ENCODE measurements around the gene TGFB1I1.
A peak's percentile ranks its signal among the peaks of the same experiment; 100 is the strongest.

The TGFB1I1 gene
- total RNA-seq: 0.61 to 2.1 (median 0.77) reads per million in 3 donors

GRCh38 chr16:31471875-31472708 is at the start of gene TGFB1I1:
TGFB1I1 (plus strand) TSS chr16:31472152; CDS start chr16:31472189, 37 bp downstream.
- peaks cover 23% of the 10 kb centered on the region for H3K4me1 ChIP-seq (ENCODE audit: control insufficient read depth, insufficient read depth, low read length, poor library complexity, severe bottlenecking)
- H3K4me3 ChIP-seq (ENCODE audit: insufficient read depth, low read depth, low read length, poor library complexity, severe bottlenecking): peak within 1 kb of the TSS; percentile 55
- H3K27ac ChIP-seq (ENCODE audit: insufficient read depth, low read length, poor library complexity, severe bottlenecking): no peak within 1 kb of the TSS
- peaks cover 7% of the 10 kb centered on the region for H3K27me3 ChIP-seq (replicated peaks; ENCODE audit: control insufficient read depth, insufficient read depth, low read length, poor library complexity, severe bottlenecking)
- no peak for DNase-seq
- H3K36me3 ChIP-seq (ENCODE audit: control insufficient read depth, insufficient read depth, low read length): no peaks in the 10 kb centered on the region
- no peaks in the 10 kb centered on the region for H3K9me3 ChIP-seq (ENCODE audit: control insufficient read depth, low read length)

GRCh38 chr16:31423241-31423640 is 48.7 kb upstream of the TGFB1I1 start:
- Histone ChIP-seq H3K4me1 (ENCODE audit: control insufficient read depth, insufficient read depth, low read length, poor library complexity, severe bottlenecking) (no peaks in the 10 kb centered on the region), H3K27ac (ENCODE audit: insufficient read depth, low read length, poor library complexity, severe bottlenecking) (no peak overlapping the region), H3K36me3 (ENCODE audit: control insufficient read depth, insufficient read depth, low read length) (no peaks in the 10 kb centered on the region), H3K27me3 (replicated peaks; ENCODE audit: control insufficient read depth, insufficient read depth, low read length, poor library complexity, severe bottlenecking) (no peaks in the 10 kb centered on the region), H3K9me3 (ENCODE audit: control insufficient read depth, low read length) (no peaks in the 10 kb centered on the region), H3K4me3 (ENCODE audit: insufficient read depth, low read depth, low read length, poor library complexity, severe bottlenecking) (no peak overlapping the region)
- no peak for DNase-seq

DNA sequence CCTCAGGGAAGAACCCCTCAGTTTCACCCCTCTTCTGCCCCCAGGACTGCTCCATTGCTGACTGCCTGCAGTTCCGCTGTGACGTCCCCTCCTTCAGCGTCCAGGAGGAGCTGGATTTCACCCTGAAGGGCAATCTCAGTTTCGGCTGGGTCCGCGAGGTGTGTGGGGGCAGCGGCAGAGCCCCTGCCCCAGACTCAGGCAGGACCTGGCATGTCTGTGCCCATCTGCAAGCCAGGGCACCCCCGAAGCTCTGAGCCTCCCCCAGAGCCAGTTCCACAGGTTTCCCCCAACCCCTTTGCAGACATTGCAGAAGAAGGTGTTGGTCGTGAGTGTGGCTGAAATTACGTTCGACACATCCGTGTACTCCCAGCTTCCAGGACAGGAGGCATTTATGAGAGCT is 48.2 kb upstream of the TGFB1I1 start:
- Histone ChIP-seq H3K4me1 (ENCODE audit: control insufficient read depth, insufficient read depth, low read length, poor library complexity, severe bottlenecking) (no peaks in the 10 kb centered on the region), H3K9me3 (ENCODE audit: control insufficient read depth, low read length) (no peaks in the 10 kb centered on the region), H3K4me3 (ENCODE audit: insufficient read depth, low read depth, low read length, poor library complexity, severe bottlenecking) (no peak overlapping the region), H3K36me3 (ENCODE audit: control insufficient read depth, insufficient read depth, low read length) (no peaks in the 10 kb centered on the region), H3K27ac (ENCODE audit: insufficient read depth, low read length, poor library complexity, severe bottlenecking) (no peak overlapping the region), H3K27me3 (replicated peaks; ENCODE audit: control insufficient read depth, insufficient read depth, low read length, poor library complexity, severe bottlenecking) (no peaks in the 10 kb centered on the region)
- no peak for DNase-seq

DNA sequence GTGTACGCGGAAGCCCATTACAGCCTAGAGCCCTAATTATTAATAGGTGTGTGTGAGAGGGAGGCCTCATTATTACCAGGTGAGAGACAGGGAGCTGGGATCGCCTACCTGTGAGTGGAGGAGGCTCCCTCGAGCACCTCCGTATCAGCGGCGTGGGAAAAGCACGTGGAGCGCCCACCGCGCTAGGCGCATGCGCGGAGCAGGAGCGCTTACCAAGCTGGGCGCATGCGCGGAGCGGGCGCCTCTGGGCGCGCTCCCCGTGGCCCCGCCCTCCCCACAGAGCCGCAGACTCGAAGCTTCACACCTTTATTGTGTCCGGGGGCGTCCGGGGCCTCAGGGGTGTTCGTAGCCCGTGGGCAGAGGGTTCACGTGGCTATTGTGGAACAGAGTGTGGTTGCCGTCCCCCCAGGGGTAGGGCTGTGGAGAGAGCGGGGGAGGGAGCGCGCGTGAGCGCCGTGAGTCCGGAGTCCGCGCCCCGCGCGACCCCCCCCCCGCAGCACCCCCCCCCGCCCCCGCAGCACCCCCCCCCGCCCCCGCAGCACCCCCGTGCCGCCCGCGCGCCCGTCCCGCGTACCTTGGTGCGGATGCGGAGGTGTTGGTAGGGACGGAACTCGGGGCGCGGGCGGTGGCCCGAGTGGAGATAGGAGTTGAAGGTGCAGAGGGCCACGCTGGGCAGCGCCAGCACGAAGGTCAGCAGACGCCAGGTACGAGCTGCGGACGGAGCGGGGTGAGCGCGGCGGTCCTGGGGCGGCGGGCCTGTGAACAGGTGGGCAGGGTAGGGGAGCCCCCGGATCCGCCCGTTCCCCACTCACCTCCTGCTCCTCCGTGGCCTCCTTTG is 44.3 kb upstream of the TGFB1I1 start:
- Histone ChIP-seq H3K36me3 (ENCODE audit: control insufficient read depth, insufficient read depth, low read length) (no peaks in the 10 kb centered on the region), H3K27ac (ENCODE audit: insufficient read depth, low read length, poor library complexity, severe bottlenecking) (no peak overlapping the region), H3K4me1 (ENCODE audit: control insufficient read depth, insufficient read depth, low read length, poor library complexity, severe bottlenecking) (no peaks in the 10 kb centered on the region), H3K27me3 (replicated peaks; ENCODE audit: control insufficient read depth, insufficient read depth, low read length, poor library complexity, severe bottlenecking) (no peaks in the 10 kb centered on the region), H3K9me3 (ENCODE audit: control insufficient read depth, low read length) (no peaks in the 10 kb centered on the region), H3K4me3 (ENCODE audit: insufficient read depth, low read depth, low read length, poor library complexity, severe bottlenecking) (no peak overlapping the region)
- peak; percentile 21 to 53 (median 49) for DNase-seq

GRCh38 chr16:31428279-31428597 is 43.7 kb upstream of the TGFB1I1 start, which contains the start of gene COX6A2:
COX6A2 (minus strand) TSS chr16:31428360; CDS start chr16:31428325, 35 bp downstream.
- Histone ChIP-seq H3K36me3 (ENCODE audit: control insufficient read depth, insufficient read depth, low read length) (no peaks in the 10 kb centered on the region), H3K4me1 (ENCODE audit: control insufficient read depth, insufficient read depth, low read length, poor library complexity, severe bottlenecking) (no peaks in the 10 kb centered on the region), H3K9me3 (ENCODE audit: control insufficient read depth, low read length) (no peaks in the 10 kb centered on the region), H3K27me3 (replicated peaks; ENCODE audit: control insufficient read depth, insufficient read depth, low read length, poor library complexity, severe bottlenecking) (no peaks in the 10 kb centered on the region), H3K27ac (ENCODE audit: insufficient read depth, low read length, poor library complexity, severe bottlenecking) (no peak within 1 kb of the TSS), H3K4me3 (ENCODE audit: insufficient read depth, low read depth, low read length, poor library complexity, severe bottlenecking) (no peak within 1 kb of the TSS)
- DNase-seq: no peak

- Histone ChIP-seq H3K36me3 (ENCODE audit: control insufficient read depth, insufficient read depth, low read length) (no peaks in the 10 kb centered on the region), H3K4me1 (ENCODE audit: control insufficient read depth, insufficient read depth, low read length, poor library complexity, severe bottlenecking) (no peaks in the 10 kb centered on the region), H3K27ac (ENCODE audit: insufficient read depth, low read length, poor library complexity, severe bottlenecking) (no peak overlapping the region), H3K4me3 (ENCODE audit: insufficient read depth, low read depth, low read length, poor library complexity, severe bottlenecking) (no peak overlapping the region), H3K9me3 (ENCODE audit: control insufficient read depth, low read length) (no peaks in the 10 kb centered on the region), H3K27me3 (replicated peaks; ENCODE audit: control insufficient read depth, insufficient read depth, low read length, poor library complexity, severe bottlenecking) (no peaks in the 10 kb centered on the region)
- DNase-seq: no peak
These were observed 43.2 kb upstream of the TGFB1I1 start for GRCh38 chr16:31428638-31429247.

GRCh38 chr16:31429314-31429713 is 42.6 kb upstream of the TGFB1I1 start:
- Histone ChIP-seq H3K36me3 (ENCODE audit: control insufficient read depth, insufficient read depth, low read length) (no peaks in the 10 kb centered on the region), H3K4me1 (ENCODE audit: control insufficient read depth, insufficient read depth, low read length, poor library complexity, severe bottlenecking) (no peaks in the 10 kb centered on the region), H3K9me3 (ENCODE audit: control insufficient read depth, low read length) (no peaks in the 10 kb centered on the region), H3K4me3 (ENCODE audit: insufficient read depth, low read depth, low read length, poor library complexity, severe bottlenecking) (no peak overlapping the region), H3K27me3 (replicated peaks; ENCODE audit: control insufficient read depth, insufficient read depth, low read length, poor library complexity, severe bottlenecking) (no peaks in the 10 kb centered on the region), H3K27ac (ENCODE audit: insufficient read depth, low read length, poor library complexity, severe bottlenecking) (no peak overlapping the region)
- no peak for DNase-seq

DNA sequence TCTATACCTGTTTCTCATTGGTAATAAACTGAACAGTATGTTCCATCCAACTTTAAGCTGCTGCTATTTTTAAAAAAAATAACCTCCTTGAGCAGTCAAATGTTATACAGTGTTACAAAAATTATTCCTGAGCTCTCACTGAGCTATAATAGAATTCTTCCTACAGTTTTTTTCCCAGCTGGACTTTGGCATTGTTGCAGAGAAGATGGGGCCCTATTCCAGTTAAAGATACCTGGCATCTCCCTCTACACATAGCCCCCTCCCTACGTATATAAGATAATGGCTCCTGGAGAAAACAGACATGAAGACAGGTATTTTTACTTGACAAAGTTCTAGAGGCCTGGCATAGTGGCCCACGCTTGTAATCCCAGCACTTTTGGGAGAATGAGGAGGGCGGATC is 42.2 kb upstream of the TGFB1I1 start:
- Histone ChIP-seq H3K27me3 (replicated peaks; ENCODE audit: control insufficient read depth, insufficient read depth, low read length, poor library complexity, severe bottlenecking) (no peaks in the 10 kb centered on the region), H3K4me1 (ENCODE audit: control insufficient read depth, insufficient read depth, low read length, poor library complexity, severe bottlenecking) (no peaks in the 10 kb centered on the region), H3K4me3 (ENCODE audit: insufficient read depth, low read depth, low read length, poor library complexity, severe bottlenecking) (no peak overlapping the region), H3K27ac (ENCODE audit: insufficient read depth, low read length, poor library complexity, severe bottlenecking) (no peak overlapping the region), H3K36me3 (ENCODE audit: control insufficient read depth, insufficient read depth, low read length) (no peaks in the 10 kb centered on the region), H3K9me3 (ENCODE audit: control insufficient read depth, low read length) (no peaks in the 10 kb centered on the region)
- DNase-seq: no peak

DNA sequence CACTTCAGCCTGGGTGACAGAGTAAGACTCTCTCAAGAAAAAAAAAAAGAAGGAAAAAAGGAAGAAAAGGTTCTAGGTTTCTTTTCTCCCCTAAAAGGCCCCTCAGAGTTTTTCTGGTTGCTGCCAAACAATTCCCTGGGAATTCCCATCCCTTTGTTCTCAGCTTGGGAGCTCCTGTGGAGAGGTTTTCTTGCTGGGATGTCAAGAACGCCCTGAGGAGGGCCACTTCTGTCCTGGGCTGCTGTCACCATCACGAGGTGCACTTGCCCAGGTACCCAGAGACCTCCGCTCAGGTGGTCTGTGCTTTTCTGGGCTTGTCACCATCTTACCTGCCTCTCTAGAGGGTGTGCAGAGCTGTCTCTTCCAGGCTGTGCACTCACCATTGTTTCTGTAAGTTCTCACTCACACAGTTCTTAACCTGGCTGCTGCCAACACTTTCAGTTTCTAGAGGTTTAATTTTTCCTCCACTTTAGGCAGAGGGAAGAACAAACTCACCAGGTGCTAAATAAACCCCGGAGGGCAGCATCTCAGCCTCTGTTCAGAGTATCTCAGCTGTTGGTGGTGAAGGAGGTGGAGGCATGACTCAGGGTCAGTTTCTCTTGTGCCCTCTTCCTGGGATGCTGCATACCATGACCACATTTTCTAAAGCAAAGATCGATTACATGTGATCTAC is 41.4 kb upstream of the TGFB1I1 start:
- Histone ChIP-seq H3K4me3 (ENCODE audit: insufficient read depth, low read depth, low read length, poor library complexity, severe bottlenecking) (no peak overlapping the region), H3K27me3 (replicated peaks; ENCODE audit: control insufficient read depth, insufficient read depth, low read length, poor library complexity, severe bottlenecking) (no peaks in the 10 kb centered on the region), H3K4me1 (ENCODE audit: control insufficient read depth, insufficient read depth, low read length, poor library complexity, severe bottlenecking) (no peaks in the 10 kb centered on the region), H3K27ac (ENCODE audit: insufficient read depth, low read length, poor library complexity, severe bottlenecking) (no peak overlapping the region), H3K36me3 (ENCODE audit: control insufficient read depth, insufficient read depth, low read length) (no peaks in the 10 kb centered on the region), H3K9me3 (ENCODE audit: control insufficient read depth, low read length) (no peaks in the 10 kb centered on the region)
- no peak for DNase-seq
